ENCODE results near the gene IFT122.

The IFT122 gene

GRCh38 chr3:129506231-129506742 lies 66.3 kb downstream of the IFT122 start:
- H2AK5ac ChIP-seq (ENCODE audit: low read length), result no peak overlapping the region
- no peak overlapping the region for H3K4ac ChIP-seq (ENCODE audit: low read depth, low read length)
- H2BK120ac ChIP-seq (ENCODE audit: low read depth, low read length), result no peak overlapping the region
- no peak for DNase-seq
- no peak overlapping the region for H3K56ac ChIP-seq (ENCODE audit: low read length)
- no peak overlapping the region for H3K23ac ChIP-seq (ENCODE audit: low read length)
- no peaks in the 10 kb centered on the region for H3K79me2 ChIP-seq (ENCODE audit: control insufficient read depth, insufficient read depth, low read length)
- no CpG with 5 or more reads among the region's 9 CpGs for WGBS (ENCODE audit: extremely low coverage, insufficient coverage, low lambda C conversion rate)
- no peak overlapping the region for H3K18ac ChIP-seq (ENCODE audit: low read length)
- H2BK15ac ChIP-seq (replicated peaks; ENCODE audit: low read depth), result no peak overlapping the region
- H3K27ac ChIP-seq (ENCODE audit: low read depth, low read length), result no peak overlapping the region
- H4K8ac ChIP-seq (ENCODE audit: low read depth, low read length), result no peak overlapping the region
- no peaks in the 10 kb centered on the region for H3K27me3 ChIP-seq (ENCODE audit: insufficient read depth, low read length, poor library complexity)
- no peaks in the 10 kb centered on the region for H3K36me3 ChIP-seq (ENCODE audit: control insufficient read depth, insufficient read depth, low read length)
- H4K5ac ChIP-seq (ENCODE audit: low read length), result no peak overlapping the region
- H3K79me1 ChIP-seq (ENCODE audit: low read length), result no peaks in the 10 kb centered on the region
- no peak overlapping the region for H2BK5ac ChIP-seq (ENCODE audit: low read length)
- H3K4me2 ChIP-seq (ENCODE audit: low read length), result no peak overlapping the region
- no peak overlapping the region for H3K9ac ChIP-seq (ENCODE audit: low read length)
- H3K4me1 ChIP-seq (ENCODE audit: control insufficient read depth, low read depth, low read length), result no peaks in the 10 kb centered on the region
- no peak overlapping the region for H3K4me3 ChIP-seq (ENCODE audit: low read length)

GRCh38 chr3:129507181-129507831 lies 67.3 kb downstream of the IFT122 start:
- Histone ChIP-seq H4K5ac (ENCODE audit: low read length) (no peak overlapping the region), H3K4me1 (ENCODE audit: control insufficient read depth, low read depth, low read length) (no peaks in the 10 kb centered on the region), H3K56ac (ENCODE audit: low read length) (no peak overlapping the region), H2AK5ac (ENCODE audit: low read length) (no peak overlapping the region), H2BK5ac (ENCODE audit: low read length) (no peak overlapping the region), H3K23ac (ENCODE audit: low read length) (no peak overlapping the region), H2BK15ac (replicated peaks; ENCODE audit: low read depth) (no peak overlapping the region), H2BK120ac (ENCODE audit: low read depth, low read length) (no peak overlapping the region), H3K79me1 (ENCODE audit: low read length) (no peaks in the 10 kb centered on the region), H3K4me2 (ENCODE audit: low read length) (no peak overlapping the region), H3K9ac (ENCODE audit: low read length) (no peak overlapping the region), H4K8ac (ENCODE audit: low read depth, low read length) (no peak overlapping the region), H3K4me3 (ENCODE audit: low read length) (no peak overlapping the region), H3K79me2 (ENCODE audit: control insufficient read depth, insufficient read depth, low read length) (no peaks in the 10 kb centered on the region), H3K36me3 (ENCODE audit: control insufficient read depth, insufficient read depth, low read length) (no peaks in the 10 kb centered on the region), H3K27me3 (ENCODE audit: insufficient read depth, low read length, poor library complexity) (no peaks in the 10 kb centered on the region), H3K18ac (ENCODE audit: low read length) (no peak overlapping the region), H3K27ac (ENCODE audit: low read depth, low read length) (no peak overlapping the region), H3K4ac (ENCODE audit: low read depth, low read length) (no peak overlapping the region)
- no CpG with 5 or more reads among the region's 9 CpGs for WGBS (ENCODE audit: extremely low coverage, insufficient coverage, low lambda C conversion rate)
- DNase-seq, result no peak

DNA sequence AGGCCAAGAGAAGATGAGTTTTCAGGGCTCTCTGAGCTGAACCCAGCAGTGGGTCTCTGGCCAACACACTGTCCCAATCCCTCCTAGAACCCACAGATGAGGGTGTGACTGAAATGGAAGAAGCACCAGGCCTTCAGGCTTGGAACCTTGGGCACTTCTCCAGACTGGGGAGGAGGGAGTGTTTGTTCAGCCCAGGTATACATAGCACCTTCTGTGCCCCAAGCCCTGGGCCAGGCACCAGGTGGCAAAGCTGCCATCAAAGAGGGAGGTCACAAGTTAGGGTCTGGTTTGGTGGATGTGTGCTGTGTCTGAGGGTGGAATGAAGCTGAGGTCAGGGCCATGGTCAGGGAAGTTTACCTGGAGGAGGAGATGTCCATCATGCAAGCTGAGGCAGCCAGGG lies 72.6 kb downstream of the IFT122 start:
- Histone ChIP-seq H2BK15ac (replicated peaks; ENCODE audit: low read depth) (no peak overlapping the region), H4K8ac (ENCODE audit: low read depth, low read length) (no peak overlapping the region), H3K79me2 (ENCODE audit: control insufficient read depth, insufficient read depth, low read length) (no peaks in the 10 kb centered on the region), H2BK5ac (ENCODE audit: low read length) (no peak overlapping the region), H3K36me3 (ENCODE audit: control insufficient read depth, insufficient read depth, low read length) (no peaks in the 10 kb centered on the region), H3K27me3 (ENCODE audit: insufficient read depth, low read length, poor library complexity) (no peaks in the 10 kb centered on the region), H3K79me1 (ENCODE audit: low read length) (no peaks in the 10 kb centered on the region), H3K4me2 (ENCODE audit: low read length) (no peak overlapping the region), H3K18ac (ENCODE audit: low read length) (no peak overlapping the region), H3K9ac (ENCODE audit: low read length) (no peak overlapping the region), H4K5ac (ENCODE audit: low read length) (no peak overlapping the region), H3K4ac (ENCODE audit: low read depth, low read length) (no peak overlapping the region), H3K23ac (ENCODE audit: low read length) (no peak overlapping the region), H2AK5ac (ENCODE audit: low read length) (no peak overlapping the region), H2BK120ac (ENCODE audit: low read depth, low read length) (no peak overlapping the region), H3K4me1 (ENCODE audit: control insufficient read depth, low read depth, low read length) (no peaks in the 10 kb centered on the region), H3K4me3 (ENCODE audit: low read length) (no peak overlapping the region), H3K56ac (ENCODE audit: low read length) (no peak overlapping the region), H3K27ac (ENCODE audit: low read depth, low read length) (no peak overlapping the region)
- no peak for DNase-seq

- H3K27ac ChIP-seq (ENCODE audit: low read depth, low read length), result no peak overlapping the region
- H3K18ac ChIP-seq (ENCODE audit: low read length), result no peak overlapping the region
- H3K4me1 ChIP-seq (ENCODE audit: control insufficient read depth, low read depth, low read length), result no peaks in the 10 kb centered on the region
- no peak overlapping the region for H3K56ac ChIP-seq (ENCODE audit: low read length)
- H2BK120ac ChIP-seq (ENCODE audit: low read depth, low read length), result no peak overlapping the region
- no peak for DNase-seq
- no peak overlapping the region for H3K4me3 ChIP-seq (ENCODE audit: low read length)
- no peak overlapping the region for H4K8ac ChIP-seq (ENCODE audit: low read depth, low read length)
- no peaks in the 10 kb centered on the region for H3K36me3 ChIP-seq (ENCODE audit: control insufficient read depth, insufficient read depth, low read length)
- no peak overlapping the region for H2BK15ac ChIP-seq (replicated peaks; ENCODE audit: low read depth)
- no peak overlapping the region for H3K23ac ChIP-seq (ENCODE audit: low read length)
- no peak overlapping the region for H2BK5ac ChIP-seq (ENCODE audit: low read length)
- H2AK5ac ChIP-seq (ENCODE audit: low read length), result no peak overlapping the region
- H3K4ac ChIP-seq (ENCODE audit: low read depth, low read length), result no peak overlapping the region
- H3K27me3 ChIP-seq (ENCODE audit: insufficient read depth, low read length, poor library complexity), result no peaks in the 10 kb centered on the region
- H3K9ac ChIP-seq (ENCODE audit: low read length), result no peak overlapping the region
- H3K79me1 ChIP-seq (ENCODE audit: low read length), result no peaks in the 10 kb centered on the region
- WGBS (ENCODE audit: extremely low coverage, insufficient coverage, low lambda C conversion rate), result no CpG with 5 or more reads among the region's 8 CpGs
- no peak overlapping the region for H3K4me2 ChIP-seq (ENCODE audit: low read length)
- H3K79me2 ChIP-seq (ENCODE audit: control insufficient read depth, insufficient read depth, low read length), result no peaks in the 10 kb centered on the region
- H4K5ac ChIP-seq (ENCODE audit: low read length), result no peak overlapping the region
Observed at GRCh38 chr3:129513705-129514104, 73.7 kb downstream of the IFT122 start.

DNA sequence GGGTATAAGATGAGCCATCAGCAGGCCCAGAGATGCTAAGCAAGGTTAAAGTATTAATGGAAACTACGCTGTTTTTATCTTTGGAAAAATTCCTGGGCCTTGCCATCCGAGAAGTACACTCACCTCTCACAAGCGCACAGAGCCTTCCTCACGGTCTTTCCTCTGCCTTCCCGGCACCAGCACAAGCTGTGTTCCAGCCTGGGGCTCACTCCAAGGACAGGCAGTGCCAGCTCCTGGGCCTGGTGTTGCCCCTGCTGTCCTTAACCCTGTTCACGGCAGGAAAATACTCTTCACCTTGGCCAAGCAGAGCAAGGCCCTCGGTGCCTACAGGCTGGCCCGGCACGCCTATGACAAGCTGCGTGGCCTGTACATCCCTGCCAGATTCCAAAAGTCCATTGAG lies 74.1 kb downstream of the IFT122 start:
- Histone ChIP-seq H2BK5ac (ENCODE audit: low read length) (no peak overlapping the region), H3K4me1 (ENCODE audit: control insufficient read depth, low read depth, low read length) (no peaks in the 10 kb centered on the region), H2BK15ac (replicated peaks; ENCODE audit: low read depth) (no peak overlapping the region), H4K5ac (ENCODE audit: low read length) (no peak overlapping the region), H2AK5ac (ENCODE audit: low read length) (no peak overlapping the region), H3K56ac (ENCODE audit: low read length) (no peak overlapping the region), H3K27me3 (ENCODE audit: insufficient read depth, low read length, poor library complexity) (no peaks in the 10 kb centered on the region), H3K79me2 (ENCODE audit: control insufficient read depth, insufficient read depth, low read length) (no peaks in the 10 kb centered on the region), H3K79me1 (ENCODE audit: low read length) (no peaks in the 10 kb centered on the region), H3K4me3 (ENCODE audit: low read length) (no peak overlapping the region), H4K8ac (ENCODE audit: low read depth, low read length) (no peak overlapping the region), H3K27ac (ENCODE audit: low read depth, low read length) (no peak overlapping the region), H3K18ac (ENCODE audit: low read length) (no peak overlapping the region), H3K23ac (ENCODE audit: low read length) (no peak overlapping the region), H2BK120ac (ENCODE audit: low read depth, low read length) (no peak overlapping the region), H3K4me2 (ENCODE audit: low read length) (no peak overlapping the region), H3K9ac (ENCODE audit: low read length) (no peak overlapping the region), H3K36me3 (ENCODE audit: control insufficient read depth, insufficient read depth, low read length) (no peaks in the 10 kb centered on the region), H3K4ac (ENCODE audit: low read depth, low read length) (no peak overlapping the region)
- no peak for DNase-seq
- WGBS (ENCODE audit: extremely low coverage, insufficient coverage, low lambda C conversion rate), result no CpG with 5 or more reads among the region's 10 CpGs

DNA sequence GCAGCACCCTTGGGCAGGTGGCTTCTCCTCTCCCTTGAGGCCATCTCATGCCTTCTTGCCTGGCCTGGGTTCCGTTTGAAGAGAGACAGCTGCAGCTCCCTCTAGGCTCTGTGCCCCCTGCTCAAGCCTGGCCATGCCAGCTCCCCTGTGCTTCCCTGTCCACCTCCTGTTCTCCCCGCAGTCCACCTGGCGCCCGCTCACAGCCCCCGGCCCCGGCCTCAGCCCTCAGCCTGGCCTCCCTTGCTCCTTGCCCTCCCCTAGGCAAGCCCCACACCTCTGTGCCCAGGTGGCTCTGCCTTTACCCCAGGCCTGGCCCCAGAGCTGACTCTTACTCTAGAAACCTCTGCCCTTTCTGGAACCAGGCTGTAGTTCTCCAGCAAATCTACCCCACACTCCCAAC lies 74.5 kb downstream of the IFT122 start:
- Histone ChIP-seq H3K56ac (ENCODE audit: low read length) (no peak overlapping the region), H3K4me1 (ENCODE audit: control insufficient read depth, low read depth, low read length) (no peaks in the 10 kb centered on the region), H3K79me2 (ENCODE audit: control insufficient read depth, insufficient read depth, low read length) (no peaks in the 10 kb centered on the region), H4K5ac (ENCODE audit: low read length) (no peak overlapping the region), H3K18ac (ENCODE audit: low read length) (no peak overlapping the region), H3K27ac (ENCODE audit: low read depth, low read length) (no peak overlapping the region), H2BK15ac (replicated peaks; ENCODE audit: low read depth) (no peak overlapping the region), H2BK120ac (ENCODE audit: low read depth, low read length) (no peak overlapping the region), H2AK5ac (ENCODE audit: low read length) (no peak overlapping the region), H3K27me3 (ENCODE audit: insufficient read depth, low read length, poor library complexity) (no peaks in the 10 kb centered on the region), H2BK5ac (ENCODE audit: low read length) (no peak overlapping the region), H3K4me3 (ENCODE audit: low read length) (no peak overlapping the region), H3K4ac (ENCODE audit: low read depth, low read length) (no peak overlapping the region), H3K79me1 (ENCODE audit: low read length) (no peaks in the 10 kb centered on the region), H3K36me3 (ENCODE audit: control insufficient read depth, insufficient read depth, low read length) (no peaks in the 10 kb centered on the region), H3K4me2 (ENCODE audit: low read length) (no peak overlapping the region), H3K23ac (ENCODE audit: low read length) (no peak overlapping the region), H3K9ac (ENCODE audit: low read length) (no peak overlapping the region), H4K8ac (ENCODE audit: low read depth, low read length) (no peak overlapping the region)
- no CpG with 5 or more reads among the region's 6 CpGs for WGBS (ENCODE audit: extremely low coverage, insufficient coverage, low lambda C conversion rate)
- DNase-seq, result no peak

Measured in mesendoderm (in vitro differentiated cells).